Neuronal stem cell (in vitro differentiated cells): ENCODE data around the gene ARL17B. TPM values are rescaled to one million over a fixed set of nuclear protein-coding genes. Genes with fewer than 3 reads are reported as not detected.
"Not testable (repeated sequence)": the region's sequence is repeated elsewhere in the genome, so short reads cannot be mapped to it uniquely, and the experiment has no call there.

Experiments used
- DNase-seq: peaks from one replicate; pipeline ENCODE4 v3.0.0-alpha.2; 2013; ENCODE audit warnings: low spot score
- H2AFZ ChIP-seq: one replicate; pipeline ENCODE4 v1.6.1; 2013; ENCODE audit warnings: mild to moderate bottlenecking, low read length, inconsistent platforms
- H2AK5ac ChIP-seq: 2 replicates; pipeline ENCODE4 v1.6.1; 2013; ENCODE audit warnings: low read depth, mild to moderate bottlenecking, inconsistent platforms, low read length, moderate library complexity, mixed read lengths
- H2BK120ac ChIP-seq: 2 replicates; pipeline ENCODE4 v1.6.1; 2013; ENCODE audit warnings: low read depth, mild to moderate bottlenecking, inconsistent platforms, low read length, moderate library complexity, mixed read lengths
- H2BK12ac ChIP-seq: one replicate; pipeline ENCODE4 v1.6.1; 2013; ENCODE audit warnings: low read length, inconsistent platforms
- H2BK15ac ChIP-seq: 2 replicates; pipeline ENCODE4 v1.6.1; 2013; ENCODE audit warnings: mild to moderate bottlenecking, low read length, inconsistent platforms, mixed read lengths
- H2BK5ac ChIP-seq: one replicate; pipeline ENCODE4 v1.6.1; 2013; ENCODE audit warnings: inconsistent platforms, mild to moderate bottlenecking, low read length, moderate library complexity
- H3K14ac ChIP-seq: one replicate; pipeline ENCODE4 v1.6.1; 2013; ENCODE audit warnings: low read length, inconsistent platforms
- H3K18ac ChIP-seq: 2 replicates; pipeline ENCODE4 v1.6.1; 2013; ENCODE audit warnings: low read length, inconsistent platforms
- H3K23ac ChIP-seq: 2 replicates; pipeline ENCODE4 v1.6.1; 2013; ENCODE audit warnings: low read depth, mild to moderate bottlenecking, mixed read lengths, low read length, inconsistent platforms; ENCODE audit not compliant: poor library complexity
- H3K27ac ChIP-seq: replicated peaks from 3 replicates; pipeline ENCODE4 v1.5.1; 2013; ENCODE audit warnings: low read length, inconsistent platforms
- H3K27me3 ChIP-seq, 3 experiments: 2 replicates each; pipeline ENCODE4 v1.6.1; 2013; ENCODE audit warnings: low read length in 3 of 3, mild to moderate bottlenecking in 2 of 3, inconsistent platforms in 1 of 3, low read depth in 1 of 3, mixed read lengths in 1 of 3, moderate library complexity in 1 of 3; ENCODE audit not compliant: control insufficient read depth in 3 of 3, insufficient read depth in 3 of 3
- H3K36me3 ChIP-seq, 2 donors: replicated peaks in 1 of 2; 2 replicates each; pipeline ENCODE4 v1.6.1; 2013; ENCODE audit warnings: low read length in 2 of 2; ENCODE audit not compliant: control insufficient read depth in 2 of 2, insufficient read depth in 2 of 2
- H3K4ac ChIP-seq: 2 replicates; pipeline ENCODE4 v1.6.1; 2013; ENCODE audit warnings: inconsistent platforms, mild to moderate bottlenecking, low read length, moderate library complexity
- H3K4me1 ChIP-seq, 2 donors: 1 replicate in 1 of 2; 2 replicates in 1 of 2; pipeline ENCODE4 v1.6.1; 2013; ENCODE audit warnings: low read length in 2 of 2, low read depth in 1 of 2; ENCODE audit not compliant: control insufficient read depth in 2 of 2, insufficient read depth in 1 of 2
- H3K4me2 ChIP-seq: one replicate; pipeline ENCODE4 v1.6.1; 2013; ENCODE audit warnings: mild to moderate bottlenecking, low read length, inconsistent platforms; ENCODE audit not compliant: insufficient read depth, poor library complexity, severe bottlenecking
- H3K4me3 ChIP-seq, 2 donors: 2 replicates each; pipeline ENCODE4 v1.5.1; 2013; ENCODE audit warnings: low read length in 2 of 2, mild to moderate bottlenecking in 2 of 2, inconsistent platforms in 1 of 2, moderate library complexity in 1 of 2
- H3K79me1 ChIP-seq: one replicate; pipeline ENCODE4 v1.6.1; 2013; ENCODE audit warnings: low read depth, mild to moderate bottlenecking, inconsistent platforms, low read length, moderate library complexity
- H3K9ac ChIP-seq: one replicate; pipeline ENCODE4 v1.6.1; 2013; ENCODE audit warnings: mild to moderate bottlenecking, low read depth, low read length, inconsistent platforms; ENCODE audit not compliant: poor library complexity
- H3K9me3 ChIP-seq, 2 donors: replicated peaks in 1 of 2; 2 replicates each; pipeline versions ENCODE3 to v1.6.1; 2013; ENCODE audit warnings: low read length in 2 of 2, mild to moderate bottlenecking in 2 of 2, inconsistent platforms in 1 of 2, low read depth in 1 of 2, mixed read lengths in 1 of 2, moderate library complexity in 1 of 2; ENCODE audit not compliant: control insufficient read depth in 2 of 2, insufficient read depth in 1 of 2
- H4K8ac ChIP-seq: one replicate; pipeline ENCODE4 v1.6.1; 2013; ENCODE audit warnings: low read depth, mild to moderate bottlenecking, inconsistent platforms, low read length, moderate library complexity
- H4K91ac ChIP-seq: one replicate; pipeline ENCODE4 v1.6.1; 2013; ENCODE audit warnings: low read length, low read depth, mild to moderate bottlenecking, inconsistent platforms; ENCODE audit not compliant: poor library complexity
- WGBS, 2 donors: extraction: QIAGEN DNeasy Blood & Tissue Kit; methylation state at CpG; one replicate each; pipeline ENCODE4 v1.1.7; 2013; ENCODE audit warnings: missing lambda C conversion rate in 2 of 2, mixed read lengths in 1 of 2; ENCODE audit not compliant: insufficient read length in 2 of 2, insufficient replicate concordance in 1 of 2; ENCODE audit errors: extremely low coverage in 2 of 2; 5-methylcytosine and 5-hydroxymethylcytosine counted together
- small RNA-seq: library from polyadenylated mRNA; stranded (forward); fragments of <200 nt; extraction: miRNeasy Mini kit (QIAGEN cat#:217004); gene quantifications from one replicate; pipeline ENCODE3, GENCODE V24; 2013; ENCODE audit not compliant: insufficient read depth

ARL17B gene

DNA sequence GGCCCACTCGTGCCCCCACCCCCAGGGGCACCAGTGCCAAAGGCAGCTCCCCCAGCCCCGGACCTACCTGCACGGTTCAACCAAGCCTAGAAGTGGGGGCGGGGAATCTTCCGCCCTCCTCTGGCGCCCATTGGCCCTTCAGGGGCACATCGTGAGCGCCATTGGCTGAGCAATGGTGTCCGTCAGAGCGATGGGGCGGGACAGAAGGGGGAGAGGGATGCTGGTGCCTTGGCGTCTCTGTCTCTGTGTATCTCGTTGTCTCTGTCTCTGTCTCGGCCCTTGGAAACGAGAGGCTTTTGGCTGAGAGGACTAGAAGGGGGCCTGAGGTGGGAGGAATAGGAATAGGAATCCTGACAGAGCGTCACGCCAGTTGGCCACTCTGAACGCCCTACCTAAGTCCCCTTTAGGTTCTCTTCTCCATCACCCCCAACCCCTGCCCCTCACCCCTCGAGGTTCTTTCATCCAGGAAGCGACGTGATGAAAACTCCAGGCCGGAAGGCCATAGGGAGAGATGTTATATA, 136.2 kb downstream of the ARL17B start:
- not testable (repeated sequence) for H3K27me3 ChIP-seq, H2BK15ac ChIP-seq, H3K9me3 ChIP-seq, H4K91ac ChIP-seq, H3K4ac ChIP-seq, H3K14ac ChIP-seq, H2BK12ac ChIP-seq, H3K4me2 ChIP-seq, H3K79me1 ChIP-seq, H3K23ac ChIP-seq, H2BK5ac ChIP-seq, H3K27ac ChIP-seq, H2BK120ac ChIP-seq, H3K4me1 ChIP-seq, H4K8ac ChIP-seq, H3K18ac ChIP-seq, H2AK5ac ChIP-seq
- H2AFZ ChIP-seq, result peak overlapping the region; percentile 89
- DNase-seq, result peak; percentile 94
- WGBS, 2 donors, result no CpG with 5 or more reads among the region's 22 CpGs
- peaks cover 4 to 11% of the 10 kb centered on the region in 2 donors for H3K36me3 ChIP-seq
- peak overlapping the region; percentile 70 for H3K9ac ChIP-seq
- H3K4me3 ChIP-seq, result peak overlapping the region; percentile 40 to 86

DNA sequence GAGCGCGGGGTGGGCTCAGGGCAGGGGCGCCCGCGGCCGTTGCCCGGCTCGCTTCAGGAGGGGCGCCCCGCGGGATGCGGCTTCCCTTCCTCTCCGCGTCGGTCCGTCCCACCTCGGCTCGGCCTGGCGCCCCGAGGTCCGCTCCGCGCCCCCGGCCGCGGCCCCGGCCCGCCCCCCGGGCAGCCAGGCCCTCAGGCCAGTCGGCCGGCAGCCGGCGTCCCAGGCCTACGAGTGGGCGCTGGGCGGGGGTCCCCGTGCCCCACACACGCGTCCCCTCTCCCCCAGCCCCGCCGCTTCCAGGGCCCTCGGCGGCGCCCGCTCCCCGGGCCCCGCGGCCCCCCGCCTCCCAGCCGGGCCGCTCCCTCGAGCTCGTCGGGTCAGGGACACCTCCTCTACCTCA, 136.7 kb downstream of the ARL17B start:
- H3K9me3 ChIP-seq, H3K27ac ChIP-seq, H2BK5ac ChIP-seq, H3K14ac ChIP-seq, H4K8ac ChIP-seq, H3K79me1 ChIP-seq, H3K23ac ChIP-seq, H2BK12ac ChIP-seq, H3K27me3 ChIP-seq, H3K4me1 ChIP-seq, H2BK120ac ChIP-seq, H2BK15ac ChIP-seq, H3K4ac ChIP-seq, H2AK5ac ChIP-seq, H3K18ac ChIP-seq, H4K91ac ChIP-seq: not testable (repeated sequence)
- no CpG with 5 or more reads among the region's 54 CpGs for WGBS, 2 donors
- peak; percentile 32 for DNase-seq
- Histone ChIP-seq H3K4me3 (peak overlapping the region; percentile 40 to 86), H2AFZ (peak overlapping the region; percentile 89), H3K9ac (peak overlapping the region; percentile 70), H3K4me2 (peak overlapping the region; percentile 25), H3K36me3 (peaks cover 4 to 13% of the 10 kb centered on the region in 2 donors)

Small RNA genes within 50 kb of the gene (small RNA-seq; reads per million reads assigned to genes)
- gene RN7SL656P, result not detected
